GM19351 (cell line): ENCODE results near the gene ZDHHC11.
"Not testable (repeated sequence)": the region's sequence is repeated elsewhere in the genome, so short reads cannot be mapped to it uniquely, and the experiment has no call there.

Experiments
- ATAC-seq: cut with Tn5 transposase; IDR thresholded peaks from one replicate; pipeline ENCODE4 v1.9.1; 2021; ENCODE audit warnings: mild to moderate bottlenecking, moderate library complexity; ENCODE audit not compliant: unreplicated experiment

The ZDHHC11 gene

GRCh38 chr5:778967-779366 lies 71.8 kb downstream of the ZDHHC11 start:
- not testable (repeated sequence) for ATAC-seq

GRCh38 chr5:778421-778820 lies 72.4 kb downstream of the ZDHHC11 start:
- ATAC-seq, result not testable (repeated sequence)

- ATAC-seq, result no peak
Observed at GRCh38 chr5:777756-778161, 73.0 kb downstream of the ZDHHC11 start.

GRCh38 chr5:776862-777711 lies 73.7 kb downstream of the ZDHHC11 start:
- ATAC-seq, result no peak

- no peak for ATAC-seq
Observed at GRCh38 chr5:775961-776861, 74.6 kb downstream of the ZDHHC11 start.

GRCh38 chr5:775595-775960 lies 75.2 kb downstream of the ZDHHC11 start:
- ATAC-seq, result not testable (repeated sequence)

- ATAC-seq, result not testable (repeated sequence)
Observed at GRCh38 chr5:774854-775505, 75.8 kb downstream of the ZDHHC11 start.

- ATAC-seq, result not testable (repeated sequence)
Observed at GRCh38 chr5:774304-774703, 76.5 kb downstream of the ZDHHC11 start.

- no peak for ATAC-seq
Observed at GRCh38 chr5:773517-774264, 77.1 kb downstream of the ZDHHC11 start.

- not testable (repeated sequence) for ATAC-seq
Observed at GRCh38 chr5:772931-773330, 77.9 kb downstream of the ZDHHC11 start.

GRCh38 chr5:772547-772890 lies 78.3 kb downstream of the ZDHHC11 start:
- ATAC-seq, result not testable (repeated sequence)

GRCh38 chr5:771841-772546 lies 78.8 kb downstream of the ZDHHC11 start:
- not testable (repeated sequence) for ATAC-seq

- ATAC-seq, result not testable (repeated sequence)
Observed at GRCh38 chr5:771087-771781, 79.6 kb downstream of the ZDHHC11 start.

- not testable (repeated sequence) for ATAC-seq
Observed at GRCh38 chr5:770585-770984, 80.2 kb downstream of the ZDHHC11 start.

GRCh38 chr5:769485-770145 lies 81.2 kb downstream of the ZDHHC11 start:
- ATAC-seq, result not testable (repeated sequence)

GRCh38 chr5:766666-767431 lies 83.9 kb downstream of the ZDHHC11 start:
- ATAC-seq, result no peak

GRCh38 chr5:765948-766631 lies 84.7 kb downstream of the ZDHHC11 start:
- ATAC-seq, result no peak
